GM21723 (cell line): Measurements from ENCODE around the gene SOCS2.
A peak's percentile ranks its signal among the peaks of the same experiment; 100 is the strongest.
"Not testable (repeated sequence)": the region's sequence is repeated elsewhere in the genome, so short reads cannot be mapped to it uniquely, and the experiment has no call there.

Experiments used
- ATAC-seq: cut with Tn5 transposase; IDR thresholded peaks from one replicate; pipeline ENCODE4 v1.9.1; 2021; ENCODE audit warnings: mild to moderate bottlenecking, moderate library complexity; ENCODE audit not compliant: unreplicated experiment

Gene SOCS2, protein sequence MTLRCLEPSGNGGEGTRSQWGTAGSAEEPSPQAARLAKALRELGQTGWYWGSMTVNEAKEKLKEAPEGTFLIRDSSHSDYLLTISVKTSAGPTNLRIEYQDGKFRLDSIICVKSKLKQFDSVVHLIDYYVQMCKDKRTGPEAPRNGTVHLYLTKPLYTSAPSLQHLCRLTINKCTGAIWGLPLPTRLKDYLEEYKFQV

DNA sequence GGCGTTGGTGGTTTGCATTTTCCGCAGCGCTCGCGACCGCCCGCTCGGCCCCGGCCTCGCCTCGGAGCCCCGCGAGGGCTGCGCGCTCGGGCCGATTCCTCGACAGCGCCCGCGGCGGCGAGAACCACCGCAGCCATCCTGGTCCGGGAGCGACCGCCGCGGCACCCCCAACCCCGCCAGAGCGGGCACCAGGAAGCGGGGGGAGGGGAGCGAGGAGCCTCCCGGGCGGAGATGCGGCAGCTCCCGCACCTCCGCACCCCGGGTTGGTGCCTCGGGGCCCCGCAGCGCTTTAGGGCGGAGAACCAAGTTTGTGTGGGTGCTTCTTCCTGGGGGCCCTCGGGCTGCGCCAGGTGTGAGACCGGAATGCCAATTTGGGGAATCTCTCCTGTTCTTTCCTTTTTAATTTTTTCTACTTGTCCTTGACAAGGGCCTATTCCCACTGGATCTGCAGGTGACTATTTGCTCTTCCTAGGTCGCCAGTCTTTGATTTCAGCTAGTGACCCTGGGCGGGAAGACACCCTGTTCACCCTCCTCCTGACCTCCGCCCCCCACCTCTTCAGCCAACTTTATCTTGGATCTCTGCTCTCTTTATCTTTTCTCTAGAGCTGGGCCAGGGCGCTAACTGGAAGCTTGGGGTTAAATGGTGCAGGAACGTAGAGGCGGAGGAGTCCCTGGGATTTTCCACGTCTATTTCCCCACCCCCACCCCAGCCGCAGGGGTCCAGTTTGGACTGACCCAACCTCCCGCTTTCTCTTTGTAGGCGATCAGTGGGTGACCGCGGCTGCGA is at the start of gene SOCS2:
Gene SOCS2 (plus strand): TSS at position 751 of the 787 bp plus-strand sequence. CDS start 223 bp downstream, outside the sequence.
- ATAC-seq, result no peak

DNA sequence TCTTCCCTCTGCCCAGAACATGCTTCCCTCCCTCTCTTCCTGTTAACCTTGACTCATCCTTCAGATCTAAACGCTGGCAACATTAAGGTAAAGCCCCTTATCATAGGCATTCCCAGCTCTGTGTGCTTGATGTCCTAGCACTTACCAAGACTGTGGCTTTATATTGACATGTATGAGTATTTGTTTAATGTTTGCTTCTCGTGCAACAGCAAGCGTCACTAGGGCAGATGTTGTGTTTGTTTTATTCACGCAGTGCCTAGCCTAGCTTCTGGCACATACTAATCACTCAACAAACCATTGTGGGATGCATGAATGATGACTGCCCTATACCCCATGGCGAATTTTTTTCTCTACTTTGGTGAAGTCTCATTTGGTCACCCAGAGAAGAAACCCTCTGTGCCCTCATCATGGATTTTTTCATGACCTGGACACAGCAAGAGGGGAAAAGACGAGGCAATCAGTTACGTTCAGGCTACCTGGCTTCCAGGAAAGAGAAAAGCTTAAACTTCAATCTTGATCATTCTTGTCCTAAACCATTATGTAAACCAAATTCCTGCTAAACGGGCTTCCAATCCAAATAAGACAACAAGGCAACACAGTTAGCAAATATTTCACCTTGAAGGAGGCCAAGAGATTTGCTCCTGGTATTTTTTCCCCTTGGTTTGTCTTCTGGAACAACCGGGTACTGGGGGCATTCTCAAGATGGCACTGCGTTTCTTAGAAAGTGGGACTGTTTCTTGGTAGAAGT is 47.9 kb upstream of the SOCS2 start:
- ATAC-seq, result no peak

- ATAC-seq, result no peak
Measured at GRCh38 chr12:93526786-93527428, 45.6 kb upstream of the SOCS2 start.

- no peak for ATAC-seq
Measured at GRCh38 chr12:93530358-93530757, 42.1 kb upstream of the SOCS2 start.

- ATAC-seq, result no peak
Measured at GRCh38 chr12:93533310-93533709, 39.2 kb upstream of the SOCS2 start.

DNA sequence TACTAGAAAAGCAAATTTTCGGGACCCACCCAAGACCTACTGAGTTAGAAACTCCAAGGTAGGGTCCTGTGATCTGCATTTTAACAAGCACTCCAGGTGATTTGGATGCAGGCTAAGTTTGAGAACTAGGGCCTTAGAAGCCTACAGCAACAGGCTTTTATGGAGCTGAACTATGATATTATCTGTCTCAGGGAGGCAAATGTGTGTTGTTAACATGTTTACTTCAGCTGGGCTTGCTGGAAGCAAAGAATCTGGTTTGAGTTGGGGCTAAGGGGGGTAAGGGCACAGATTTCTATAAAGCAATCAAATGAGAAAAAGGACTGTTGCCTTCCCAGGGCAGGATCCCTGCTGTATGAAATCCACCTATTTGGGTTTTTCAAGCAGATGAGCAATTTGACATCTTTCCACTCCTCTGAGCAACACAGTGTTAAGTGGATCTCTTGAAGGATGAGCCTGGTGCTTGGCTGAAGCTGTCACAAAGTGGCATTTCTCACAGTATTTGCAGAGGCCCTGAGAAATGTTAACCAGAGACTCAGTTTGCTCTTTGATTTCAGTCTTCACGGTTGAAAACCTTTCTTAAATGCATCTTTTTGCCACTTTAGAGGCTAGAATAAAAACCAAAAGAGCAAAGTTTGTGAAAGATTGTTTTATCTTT is 36.2 kb upstream of the SOCS2 start:
- ATAC-seq, result no peak

GRCh38 chr12:93536766-93537488 is 35.5 kb upstream of the SOCS2 start:
- ATAC-seq, result peak; percentile 92

GRCh38 chr12:93537769-93538168 is 34.7 kb upstream of the SOCS2 start:
- ATAC-seq, result no peak

DNA sequence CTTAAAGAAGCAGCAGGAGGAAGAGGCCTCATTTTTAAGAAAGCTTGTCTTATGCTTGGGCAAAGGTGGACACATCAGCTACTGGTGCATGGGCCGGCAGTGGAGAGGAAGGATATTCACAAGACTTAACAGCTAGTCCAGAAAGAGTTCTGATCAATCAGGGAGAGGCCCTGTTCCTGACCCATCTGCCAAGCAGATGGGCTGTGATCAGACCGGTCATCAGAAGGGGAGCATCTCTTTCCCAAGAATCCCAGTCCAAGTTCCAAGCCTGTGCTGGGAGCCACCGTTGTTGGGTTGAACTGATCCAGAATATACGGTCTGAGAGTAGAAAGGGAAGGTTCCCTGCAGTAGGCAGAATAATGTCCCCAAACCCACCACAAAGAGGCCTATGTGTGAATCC is 32.7 kb upstream of the SOCS2 start:
- no peak for ATAC-seq

DNA sequence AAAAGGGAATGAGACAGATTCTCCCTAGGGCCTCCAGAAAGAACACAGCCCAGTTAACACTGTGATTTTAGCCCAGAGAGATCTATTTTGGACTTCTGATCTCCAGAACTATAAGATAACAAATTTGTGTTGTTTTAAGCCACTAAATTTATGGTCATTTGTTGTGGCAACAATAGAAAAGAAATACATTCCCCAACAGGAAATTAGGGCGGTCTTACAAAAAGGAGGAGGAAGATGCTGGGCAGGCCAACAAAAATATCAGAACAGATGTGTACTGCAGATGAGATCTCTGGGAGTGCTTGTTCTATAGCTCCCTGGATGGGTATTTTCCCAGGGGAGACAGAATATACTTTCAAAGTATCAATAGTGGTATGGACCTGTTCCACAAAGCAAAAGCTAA is 32.0 kb upstream of the SOCS2 start:
- no peak for ATAC-seq

- no peak for ATAC-seq
Measured at GRCh38 chr12:93541578-93542225, 30.8 kb upstream of the SOCS2 start.

GRCh38 chr12:93547778-93548177 is 24.7 kb upstream of the SOCS2 start:
- no peak for ATAC-seq

DNA sequence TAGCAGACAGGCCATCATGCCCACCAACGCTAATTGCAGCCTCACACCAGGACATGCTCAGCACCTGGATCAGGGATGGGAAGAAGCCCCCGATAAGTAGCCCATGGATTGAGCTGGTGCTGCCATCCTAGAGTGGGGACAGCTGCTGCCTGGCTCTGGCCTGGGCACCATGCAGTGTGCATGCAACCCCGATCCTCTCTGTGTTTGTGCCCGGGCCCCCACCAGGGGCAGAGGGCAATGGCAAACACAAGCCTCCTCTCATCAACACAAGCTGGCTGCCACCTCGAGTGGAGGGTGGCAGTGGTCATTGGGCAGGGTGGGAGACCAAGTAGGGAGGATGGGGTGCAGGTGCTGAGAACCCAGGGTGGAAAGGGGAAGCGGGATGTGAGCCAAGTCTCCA is 23.3 kb upstream of the SOCS2 start:
- ATAC-seq, result no peak

- ATAC-seq, result no peak
Measured at GRCh38 chr12:93550748-93551611, 21.5 kb upstream of the SOCS2 start.

DNA sequence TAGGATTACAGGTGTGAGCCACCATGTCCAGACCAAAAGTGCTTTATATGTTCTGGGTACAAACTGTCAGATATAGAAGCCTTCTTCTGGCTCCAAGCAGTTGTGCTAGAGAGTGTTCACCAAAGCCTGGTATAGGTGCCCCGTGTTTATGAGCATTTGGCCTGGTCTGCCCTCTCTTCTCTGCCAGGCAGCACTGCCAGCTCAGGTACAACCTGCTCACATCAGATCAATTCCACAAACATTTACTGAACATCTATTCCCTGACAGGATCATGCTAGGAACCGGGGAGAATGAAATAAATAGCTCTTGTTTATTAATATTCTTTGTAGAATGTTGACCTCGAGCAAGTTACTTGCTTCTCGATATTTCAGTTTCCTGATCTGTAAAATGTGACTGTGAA is 20.0 kb upstream of the SOCS2 start:
- ATAC-seq, result no peak

DNA sequence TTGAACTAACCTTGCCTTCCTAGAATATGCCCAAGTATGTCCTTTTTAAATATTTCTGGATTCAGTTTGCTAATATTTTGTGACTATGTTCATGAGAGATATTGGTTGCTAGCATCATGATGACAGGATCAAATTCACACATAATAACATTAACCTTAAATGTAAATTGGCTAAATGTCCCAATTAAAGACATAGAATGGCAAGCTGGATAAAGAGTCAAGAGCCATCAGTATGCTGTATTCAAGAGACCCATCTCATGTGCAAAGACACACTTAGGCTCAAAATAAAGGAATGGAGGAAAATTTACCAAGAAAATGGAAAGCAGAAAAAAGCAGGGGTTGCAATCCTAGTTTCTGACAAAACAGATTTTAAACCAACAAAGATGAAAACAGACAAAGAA is 14.6 kb upstream of the SOCS2 start:
- ATAC-seq, result not testable (repeated sequence)

- ATAC-seq, result not testable (repeated sequence)
Measured at GRCh38 chr12:93558685-93559084, 13.8 kb upstream of the SOCS2 start.

DNA sequence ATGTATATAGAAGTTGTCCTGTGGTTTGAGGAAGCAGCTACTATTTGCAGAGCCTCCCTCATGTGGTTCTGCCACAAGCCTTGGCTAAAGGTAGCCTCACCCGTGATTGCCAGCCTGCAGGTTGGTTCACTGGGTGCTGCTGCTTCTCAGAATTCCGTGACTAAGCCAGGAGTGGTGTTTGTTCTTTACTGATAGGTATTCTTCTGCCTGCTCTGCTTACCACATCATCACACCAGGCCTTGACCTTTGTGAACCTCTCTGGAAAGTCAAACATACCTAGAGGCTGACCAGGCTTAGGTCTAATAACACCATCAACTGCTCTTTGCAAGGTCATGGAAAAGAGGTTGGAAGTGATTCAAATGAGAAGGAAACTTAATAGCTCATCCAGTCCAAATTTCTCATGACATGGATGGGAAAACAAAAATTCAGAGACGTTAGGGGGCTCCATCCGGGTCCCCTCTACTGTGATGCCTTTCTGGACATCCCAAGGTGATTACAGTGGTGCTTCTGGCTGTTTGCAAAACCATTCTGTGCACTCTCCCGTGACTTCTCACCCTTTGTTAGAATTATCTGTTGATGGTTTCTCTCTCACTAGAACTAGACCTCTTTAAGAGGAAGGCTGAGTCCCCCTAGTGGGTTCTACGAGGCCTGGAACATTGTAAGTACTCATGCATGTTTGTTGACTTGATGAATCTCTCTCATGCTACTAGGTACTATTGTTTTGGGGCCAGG is 8.5 kb upstream of the SOCS2 start:
- ATAC-seq, result no peak
